HG03280 (cell line): ENCODE measurements around the gene PRKG1.
A peak's percentile ranks its signal among the peaks of the same experiment; 100 is the strongest.
"Not testable (repeated sequence)": the region's sequence is repeated elsewhere in the genome, so short reads cannot be mapped to it uniquely, and the experiment has no call there.

Source experiments
- ATAC-seq: cut with Tn5 transposase; IDR thresholded peaks from one replicate; pipeline ENCODE4 v1.9.1; 2021; ENCODE audit warnings: mild to moderate bottlenecking, moderate library complexity; ENCODE audit not compliant: unreplicated experiment

The PRKG1 gene

DNA sequence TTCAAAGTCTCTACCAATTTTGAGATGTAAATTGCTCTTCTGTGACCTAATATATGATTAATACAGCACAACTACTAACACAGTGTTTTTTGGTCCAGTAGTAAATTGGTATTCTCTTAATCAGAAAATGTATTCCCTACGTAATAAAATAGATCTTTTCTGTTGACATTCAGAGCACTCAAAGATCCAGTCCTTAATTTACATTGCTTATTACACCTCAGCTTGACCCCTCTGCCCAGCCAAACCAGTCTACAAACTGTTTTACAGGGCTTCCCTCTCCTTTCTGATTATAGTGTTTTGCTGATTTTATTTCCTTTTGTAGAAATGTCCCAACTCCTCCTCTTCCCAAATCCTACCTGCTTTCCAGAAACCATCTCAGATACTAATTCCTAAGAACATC, 293.4 kb downstream of the PRKG1 start:
- no peak for ATAC-seq

- no peak for ATAC-seq
These were observed 294.7 kb downstream of the PRKG1 start for GRCh38 chr10:51368943-51369342.

DNA sequence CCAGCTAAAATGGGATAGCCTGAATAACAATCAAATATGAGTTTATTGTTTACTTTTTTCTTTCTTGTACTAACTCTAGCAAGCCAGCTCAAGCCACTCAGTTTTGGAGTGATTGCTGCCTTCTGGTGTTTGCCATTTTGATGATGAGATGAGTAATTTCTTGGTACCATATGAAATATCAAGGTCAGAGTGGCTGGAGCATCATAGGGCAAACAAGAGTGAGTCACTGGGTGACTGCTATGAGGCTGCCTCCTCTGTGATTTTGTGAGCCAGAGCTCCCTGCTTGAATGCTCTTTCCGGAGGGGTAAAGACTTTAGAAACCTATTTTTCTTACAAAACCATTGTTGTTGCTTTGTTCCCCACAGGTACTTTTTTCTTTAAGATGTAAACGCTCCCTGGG, 295.6 kb downstream of the PRKG1 start:
- ATAC-seq: no peak

DNA sequence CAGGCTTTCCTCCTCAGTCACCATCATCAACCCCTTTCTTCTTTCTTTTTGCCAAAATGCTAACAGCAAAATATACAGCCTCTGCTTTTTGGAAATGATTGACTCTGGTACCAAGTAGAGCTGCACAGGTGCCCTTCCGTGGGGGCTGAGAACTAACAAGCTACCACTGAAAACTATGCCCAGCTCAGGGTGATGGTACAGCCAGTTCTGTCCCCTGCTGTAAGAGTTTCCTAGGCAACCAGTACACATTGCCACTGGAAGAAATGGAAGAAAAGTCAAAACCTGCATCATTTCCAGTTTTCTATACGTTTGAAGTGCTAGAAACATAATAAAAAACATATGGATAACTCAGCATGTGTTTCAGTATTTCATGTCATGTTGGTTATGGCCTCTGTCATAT, 297.5 kb downstream of the PRKG1 start:
- no peak for ATAC-seq

GRCh38 chr10:51375790-51376189, 301.5 kb downstream of the PRKG1 start:
- no peak for ATAC-seq

GRCh38 chr10:51377070-51377931, 303.0 kb downstream of the PRKG1 start:
- ATAC-seq: no peak

DNA sequence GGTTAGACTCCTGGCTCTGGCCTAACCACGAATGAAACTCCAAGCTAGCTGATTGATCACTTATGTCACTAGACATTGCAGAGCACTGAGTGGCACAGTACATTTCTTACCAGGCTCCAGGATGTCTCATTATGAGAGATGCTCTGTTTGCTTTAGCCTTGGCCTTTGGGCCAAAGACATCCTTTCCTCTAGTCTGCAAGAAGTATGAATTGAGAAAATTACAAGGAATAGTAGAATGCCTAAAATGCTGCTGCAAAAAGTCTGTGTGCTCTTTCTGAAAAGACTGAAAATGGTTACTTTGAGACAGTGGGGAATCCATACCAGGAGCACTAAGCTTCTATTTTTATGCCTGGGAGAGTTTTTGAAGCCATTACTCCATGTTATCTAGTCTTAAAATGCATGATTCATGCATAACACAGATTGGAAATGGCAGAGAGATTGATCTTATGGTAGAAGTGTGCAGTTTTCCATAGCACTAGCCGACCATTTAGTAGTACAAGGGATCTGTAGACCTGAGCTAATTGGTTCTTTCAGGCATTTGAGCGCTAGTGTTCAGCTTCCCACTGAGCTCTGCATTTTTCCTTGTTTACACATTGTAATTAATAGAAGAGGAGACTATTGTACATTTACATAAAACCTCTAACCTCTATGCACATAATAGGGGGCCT, 303.8 kb downstream of the PRKG1 start:
- ATAC-seq: no peak

- no peak for ATAC-seq
These were observed 307.9 kb downstream of the PRKG1 start for GRCh38 chr10:51382181-51382580.

- ATAC-seq: no peak
These were observed 310.7 kb downstream of the PRKG1 start for GRCh38 chr10:51384971-51385370.

GRCh38 chr10:51386248-51386885, 312.1 kb downstream of the PRKG1 start:
- ATAC-seq: no peak

DNA sequence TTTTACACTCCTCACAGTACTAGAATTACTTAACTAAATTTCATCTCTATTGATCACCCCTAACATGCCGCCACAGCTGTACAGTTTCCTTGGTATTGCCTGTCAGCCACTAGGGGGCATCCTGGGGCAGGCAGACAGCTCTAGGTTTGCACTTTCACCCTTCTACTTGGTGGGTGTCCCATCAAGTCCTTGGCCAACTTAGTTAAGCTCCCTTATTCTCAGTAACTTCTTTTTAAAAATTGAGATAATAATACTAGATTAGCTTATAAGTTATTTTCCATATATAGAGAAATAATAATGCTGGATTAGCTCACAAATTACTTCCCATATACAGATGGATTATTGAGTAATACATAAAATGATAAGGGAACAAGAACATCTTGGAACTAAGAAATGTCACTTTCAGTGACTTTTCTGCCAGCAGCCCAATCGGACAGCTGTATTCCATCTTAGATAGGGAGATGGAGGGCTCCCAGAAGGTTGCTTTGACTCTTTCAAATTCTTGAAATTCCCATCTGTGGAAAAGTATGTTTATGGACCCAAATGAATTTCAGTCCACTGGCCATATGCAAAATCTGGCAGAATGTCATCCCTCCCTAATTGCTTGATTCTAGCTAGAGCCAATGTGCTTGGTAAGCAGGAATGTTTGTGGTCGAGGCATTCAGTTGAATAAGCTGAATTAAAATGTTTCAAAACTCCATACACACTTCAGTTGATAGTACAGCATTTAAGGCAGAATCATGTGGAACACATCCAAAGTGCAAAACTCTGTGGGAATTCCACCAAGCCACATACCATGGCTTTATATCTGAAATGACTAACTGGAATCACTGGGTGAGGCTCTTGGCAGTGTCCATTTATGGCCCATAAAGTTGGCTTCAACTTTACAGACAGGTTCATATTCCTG, 315.4 kb downstream of the PRKG1 start:
- peak; percentile 83 for ATAC-seq

DNA sequence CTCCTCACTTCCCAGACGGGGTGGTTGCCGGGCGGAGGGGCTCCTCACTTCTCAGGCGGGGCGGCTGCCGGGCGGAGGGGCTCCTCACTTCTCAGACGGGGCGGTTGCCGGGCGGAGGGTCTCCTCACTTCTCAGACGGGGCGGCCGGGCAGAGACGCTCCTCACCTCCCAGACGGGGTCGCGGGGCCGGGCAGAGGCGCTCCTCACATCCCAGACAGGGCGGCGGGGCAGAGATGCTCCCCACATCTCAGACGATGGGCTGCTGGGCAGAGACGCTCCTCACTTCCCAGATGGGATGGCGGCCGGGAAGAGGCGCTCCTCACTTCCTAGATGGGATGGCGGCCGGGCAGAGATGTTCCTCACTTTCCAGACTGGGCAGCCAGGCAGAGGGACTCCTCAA, 318.7 kb downstream of the PRKG1 start:
- not testable (repeated sequence) for ATAC-seq

GRCh38 chr10:51394039-51394438, 319.8 kb downstream of the PRKG1 start:
- ATAC-seq: no peak

- ATAC-seq: no peak
These were observed 323.0 kb downstream of the PRKG1 start for GRCh38 chr10:51397244-51397643.

DNA sequence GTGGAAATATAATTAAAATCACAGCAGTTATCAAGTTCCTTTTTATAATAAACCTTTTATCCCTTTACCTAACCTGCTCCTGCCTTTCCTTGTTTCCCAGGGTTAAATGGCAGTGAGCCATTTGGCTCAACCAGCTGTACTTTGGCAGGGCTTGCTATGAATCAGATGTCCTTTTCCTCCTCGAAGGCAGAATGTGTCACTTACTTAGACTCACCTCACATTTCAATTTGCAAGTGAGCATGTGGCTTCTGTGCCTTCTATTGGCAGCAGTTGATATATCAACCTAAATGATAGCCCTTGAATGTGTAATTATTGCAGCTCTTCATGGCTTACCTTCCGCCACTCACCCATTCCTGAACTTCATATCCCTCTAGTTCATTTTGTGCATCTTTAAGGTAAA, 323.4 kb downstream of the PRKG1 start:
- no peak for ATAC-seq

GRCh38 chr10:51399840-51400239, 325.6 kb downstream of the PRKG1 start:
- no peak for ATAC-seq

DNA sequence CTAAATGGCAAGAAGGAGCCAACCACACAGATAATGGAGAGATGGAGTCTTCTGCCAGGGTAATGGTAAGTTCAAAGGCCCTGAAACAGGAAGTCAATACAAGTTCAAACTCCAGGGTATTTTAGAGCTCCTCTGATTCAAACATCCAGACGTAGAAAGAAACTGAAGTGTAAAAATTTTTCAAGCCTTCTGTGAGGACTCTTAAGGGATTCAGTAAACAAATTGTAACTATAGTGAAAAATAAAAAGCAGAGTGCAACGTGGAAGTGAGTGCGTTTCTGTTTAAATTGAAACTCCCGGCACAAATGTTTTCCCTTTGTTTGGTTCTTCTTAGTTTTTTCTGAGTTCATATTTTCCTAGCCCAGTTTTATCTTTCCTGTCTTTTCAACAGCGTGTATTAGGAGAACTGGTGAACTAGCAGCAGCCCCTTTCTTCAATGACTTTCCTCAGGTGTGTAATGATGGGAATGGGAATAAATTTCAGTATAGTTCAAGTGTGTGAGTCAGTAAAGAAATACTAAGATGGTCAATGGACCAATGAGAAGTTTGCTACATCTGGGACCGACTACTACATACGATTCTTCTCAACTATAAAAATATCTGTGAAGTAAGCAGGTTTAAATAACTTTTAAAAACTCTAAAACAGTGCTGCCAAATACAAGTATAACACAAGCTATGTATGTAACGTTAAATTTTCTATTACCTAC, 326.3 kb downstream of the PRKG1 start:
- no peak for ATAC-seq

DNA sequence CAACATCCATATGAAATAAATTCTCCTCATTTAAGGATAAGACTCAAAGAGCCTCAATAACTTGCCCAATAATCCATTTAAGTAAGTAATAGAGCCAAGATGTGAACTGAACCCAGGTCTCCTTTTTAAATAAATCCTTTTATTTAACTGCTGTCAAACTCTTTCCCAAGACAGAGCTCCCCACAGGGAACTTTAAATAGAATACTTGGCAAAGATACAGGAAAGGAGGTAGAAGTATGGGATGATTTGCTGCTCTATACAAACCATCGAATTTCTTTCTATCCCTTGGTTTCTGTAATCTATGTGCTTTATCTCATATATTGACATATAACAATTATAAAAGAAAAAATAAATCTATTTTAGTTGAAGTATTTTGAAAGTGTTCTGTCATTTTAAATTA, 329.2 kb downstream of the PRKG1 start:
- no peak for ATAC-seq

DNA sequence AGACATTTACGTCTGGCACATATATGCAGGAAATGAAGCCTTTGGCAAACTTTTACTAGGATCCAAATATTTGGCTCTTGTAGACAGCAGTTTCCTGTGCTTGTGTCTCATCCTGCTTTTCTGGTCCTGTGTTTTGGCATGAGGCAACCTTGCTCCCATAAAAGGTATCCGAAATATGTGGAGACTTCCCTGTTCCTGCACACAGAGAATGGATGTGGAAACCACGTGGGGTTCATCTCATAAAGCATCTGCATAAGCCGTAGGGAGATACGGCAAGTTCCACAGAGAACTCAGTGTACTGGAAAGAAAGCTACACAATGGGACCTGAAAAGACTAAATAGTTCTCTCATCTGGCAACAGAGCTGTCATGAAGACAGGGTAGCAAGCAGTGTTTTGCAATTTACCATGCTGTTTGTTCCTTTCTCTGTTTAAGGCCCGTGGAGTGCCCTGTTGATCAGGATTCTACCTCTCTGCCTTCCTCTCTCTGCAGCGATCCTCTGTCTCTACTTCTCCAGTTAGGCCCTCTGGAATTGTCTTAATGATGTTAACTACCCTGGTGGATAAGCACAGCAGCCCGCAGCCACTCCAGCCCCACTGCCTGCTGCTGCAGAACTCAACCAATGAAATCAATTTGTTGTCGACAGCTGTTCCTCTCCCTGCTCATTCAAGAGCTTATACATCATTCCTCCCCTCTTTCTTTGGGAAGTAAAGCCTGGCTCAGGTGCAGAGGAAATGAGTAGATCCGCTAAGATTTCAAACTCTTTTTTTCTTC, 331.5 kb downstream of the PRKG1 start:
- ATAC-seq: no peak

- no peak for ATAC-seq
These were observed 332.3 kb downstream of the PRKG1 start for GRCh38 chr10:51406581-51406980.
